HG02610 (cell line): ENCODE results near the gene DYNC1I1.
A peak's percentile ranks its signal among the peaks of the same experiment; 100 is the strongest.

Source experiments
- ATAC-seq: cut with Tn5 transposase; IDR thresholded peaks from one replicate; pipeline ENCODE4 v1.9.1; 2021; ENCODE audit warnings: mild to moderate bottlenecking, moderate library complexity; ENCODE audit not compliant: unreplicated experiment

The DYNC1I1 gene

GRCh38 chr7:95847061-95847460 lies 74.7 kb downstream of the DYNC1I1 start:
- no peak for ATAC-seq

GRCh38 chr7:95859429-95859828 lies 87.1 kb downstream of the DYNC1I1 start:
- ATAC-seq = no peak

- no peak for ATAC-seq
Observed at GRCh38 chr7:95861041-95861440, 88.7 kb downstream of the DYNC1I1 start.

DNA sequence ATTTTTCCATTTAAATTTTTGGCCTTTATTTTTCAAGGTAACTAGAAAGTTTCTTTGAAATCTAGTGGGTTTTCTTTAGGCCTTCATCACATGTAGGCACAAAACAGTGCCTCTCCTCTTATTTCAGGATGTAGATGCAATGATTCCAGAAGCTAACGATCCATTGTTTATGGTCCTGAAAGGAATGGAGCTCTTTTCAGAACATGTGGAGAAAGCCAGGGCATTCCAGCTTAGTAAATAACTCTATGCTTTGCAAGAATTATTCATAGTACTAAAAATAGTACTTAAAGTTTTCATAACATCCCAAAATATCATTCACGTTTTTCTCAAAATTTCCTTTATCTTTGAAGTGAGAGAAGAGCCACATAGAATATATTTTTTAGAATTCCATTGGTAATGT lies 91.3 kb downstream of the DYNC1I1 start:
- ATAC-seq = no peak

- no peak for ATAC-seq
Observed at GRCh38 chr7:95865716-95866371, 93.5 kb downstream of the DYNC1I1 start.

GRCh38 chr7:95867309-95867708 lies 95.0 kb downstream of the DYNC1I1 start:
- peak; percentile 82 for ATAC-seq

GRCh38 chr7:95871075-95871848 lies 98.9 kb downstream of the DYNC1I1 start:
- ATAC-seq = peak; percentile 51

GRCh38 chr7:95871896-95872295 lies 99.5 kb downstream of the DYNC1I1 start:
- no peak for ATAC-seq

- no peak for ATAC-seq
Observed at GRCh38 chr7:95874129-95874528, 101.8 kb downstream of the DYNC1I1 start.

DNA sequence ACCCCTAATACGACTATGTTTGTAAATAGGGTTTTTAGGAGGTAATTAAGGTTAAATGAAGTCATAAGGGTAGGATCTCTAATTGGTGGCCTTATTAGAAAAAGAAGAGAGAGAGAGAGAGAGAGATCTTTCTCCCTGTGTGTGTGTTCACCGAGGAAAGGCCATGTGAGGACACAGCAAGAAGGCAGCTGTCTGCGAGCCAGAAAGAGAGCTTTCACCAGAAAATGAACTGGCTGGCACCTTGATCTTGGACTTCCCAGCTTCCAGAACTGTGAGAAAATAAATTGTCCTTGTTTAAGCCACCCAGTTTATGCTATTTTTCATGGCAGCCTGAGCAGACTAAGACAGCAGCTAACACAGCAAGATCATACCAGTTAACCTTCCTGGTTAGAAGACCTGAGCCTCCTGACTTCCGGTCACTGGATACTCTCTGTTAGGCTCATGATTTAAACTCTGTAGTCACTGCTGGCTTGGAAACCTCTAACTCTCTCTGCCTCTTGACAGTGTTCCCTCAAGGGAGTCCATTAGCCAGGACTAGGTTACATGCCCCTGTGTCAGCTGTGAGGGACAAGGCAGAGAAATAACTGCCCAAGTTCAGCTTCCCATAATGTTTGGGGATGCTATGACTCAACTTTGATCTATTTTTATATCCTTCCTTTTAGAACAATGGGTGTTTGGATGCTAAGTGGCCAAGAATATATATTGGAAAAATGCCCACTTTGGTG lies 102.3 kb downstream of the DYNC1I1 start:
- ATAC-seq = no peak

- no peak for ATAC-seq
Observed at GRCh38 chr7:95875519-95875918, 103.2 kb downstream of the DYNC1I1 start.

GRCh38 chr7:95878677-95879076 lies 106.3 kb downstream of the DYNC1I1 start:
- ATAC-seq = no peak

GRCh38 chr7:95881597-95881996 lies 109.2 kb downstream of the DYNC1I1 start:
- ATAC-seq = no peak

DNA sequence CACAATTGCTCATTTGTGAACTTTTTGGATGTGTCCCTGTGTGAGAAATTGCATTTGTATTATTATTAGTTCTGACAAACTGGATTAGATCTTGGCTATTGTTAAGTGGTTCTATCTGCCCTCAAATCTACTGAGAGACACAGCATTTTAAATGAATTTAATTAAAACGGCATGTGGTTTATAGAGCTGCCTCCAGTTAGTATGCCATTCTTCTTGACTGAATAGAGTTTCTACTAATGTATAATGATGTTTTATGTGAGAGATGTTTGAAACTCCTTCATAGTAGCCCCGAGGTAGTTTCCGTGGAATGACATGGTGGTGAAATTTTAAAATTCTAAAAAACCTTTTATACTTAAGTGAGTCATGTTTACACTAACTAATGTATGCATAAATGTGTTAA lies 110.9 kb downstream of the DYNC1I1 start:
- no peak for ATAC-seq

GRCh38 chr7:95886501-95887090 lies 114.2 kb downstream of the DYNC1I1 start:
- no peak for ATAC-seq

- ATAC-seq = no peak
Observed at GRCh38 chr7:95893484-95893883, 121.1 kb downstream of the DYNC1I1 start.

DNA sequence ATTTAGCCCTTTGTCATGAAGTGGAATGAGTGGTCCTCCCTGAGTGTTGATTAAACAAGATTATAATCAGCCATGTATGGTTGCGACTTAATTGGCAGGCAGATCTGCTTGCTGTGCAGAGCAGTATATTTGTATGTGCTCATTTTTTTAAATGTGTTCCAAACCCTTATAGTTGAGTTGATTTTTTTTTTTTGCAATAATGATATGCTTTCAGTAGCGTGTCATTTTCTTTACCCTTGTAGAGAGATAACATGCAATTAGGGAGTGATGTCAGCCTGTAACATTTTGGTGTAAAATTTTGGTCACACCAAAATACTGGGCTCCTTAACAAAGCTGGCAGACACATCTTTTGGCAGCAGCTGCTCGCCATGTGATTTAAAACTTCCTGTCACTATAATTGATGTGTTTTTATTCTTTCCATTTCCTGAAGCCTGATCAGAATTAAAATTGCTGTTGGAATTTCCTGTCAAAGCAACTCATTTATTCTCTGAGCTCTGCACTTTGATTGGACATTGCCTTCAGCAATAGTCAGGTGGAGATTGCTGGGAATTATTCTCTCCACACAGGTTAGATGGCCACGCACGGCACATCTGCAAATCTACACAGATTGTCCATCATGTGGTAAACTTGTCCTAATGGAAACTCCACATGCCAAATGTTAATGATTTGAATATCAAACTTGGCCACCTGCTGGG lies 125.3 kb downstream of the DYNC1I1 start:
- no peak for ATAC-seq

- ATAC-seq = no peak
Observed at GRCh38 chr7:95899919-95900513, 127.7 kb downstream of the DYNC1I1 start.

GRCh38 chr7:95901006-95901405 lies 128.7 kb downstream of the DYNC1I1 start:
- ATAC-seq = no peak

GRCh38 chr7:95904099-95904498 lies 131.7 kb downstream of the DYNC1I1 start:
- no peak for ATAC-seq
